ENCODE data around the gene ARL16. TPM values are rescaled to one million over a fixed set of nuclear protein-coding genes. Genes with fewer than 3 reads are reported as not detected.

Gene ARL16
- total RNA-seq, 1 experiment from 2014 or later = 52.7 TPM

- ATAC-seq (no peak), DNase-seq (ENCODE audit: low read depth, low spot score) (no peak)
- ChIA-PET CTCF (no interaction called here), POLR2A (no interaction called here)
- no TSS peak for BruUV-seq (replicated peaks)
- H3K4me1 ChIP-seq (ENCODE audit: control insufficient read depth, insufficient read depth, low read length) = no peaks in the 10 kb centered on the region
- H3K27ac ChIP-seq (ENCODE audit: low read length) = no peak overlapping the region
- in situ Hi-C loops (cut with HindIII; ENCODE audit: low pct_unique_long_range_greater_than_20kb, low sequenced_read_pairs) (no loop called here), intact Hi-C loops (cut with micrococcal nuclease; ENCODE audit: unreplicated experiment) (no loop called here)
- H3K27me3 ChIP-seq (ENCODE audit: control insufficient read depth, insufficient read depth, low read length) = no peaks in the 10 kb centered on the region
- H3K4me3 ChIP-seq (ENCODE audit: low read depth in 2 of 2, low read length in 2 of 2) = no peak overlapping the region
- H3K9me3 ChIP-seq (ENCODE audit: control insufficient read depth, insufficient read depth, low read depth, low read length) = no peaks in the 10 kb centered on the region
- peaks cover 15% of the 10 kb centered on the region for H3K36me3 ChIP-seq (ENCODE audit: control insufficient read depth, insufficient read depth, low read length)
- TF ChIP-seq CTCF (IDR thresholded peaks at IDR 0.05) (no peak), POLR2AphosphoS5 (IDR thresholded peaks at IDR 0.05; ENCODE audit: low read depth, low read length) (no peak), TCF7L2 (IDR thresholded peaks at IDR 0.05; ENCODE audit: low read depth, low read length) (no peak), SIN3A (IDR thresholded peaks at IDR 0.05; ENCODE audit: borderline replicate concordance, insufficient read depth, low read depth, low read length) (no peak)
Measured at GRCh38 chr17:81694810-81695209, 11.2 kb upstream of the ARL16 start.

GRCh38 chr17:81693509-81694210 is 10.1 kb upstream of the ARL16 start:
- BruUV-seq (replicated peaks) = no TSS peak
- intact Hi-C loops (cut with micrococcal nuclease; ENCODE audit: unreplicated experiment) (no loop called here), in situ Hi-C loops (cut with HindIII; ENCODE audit: low pct_unique_long_range_greater_than_20kb, low sequenced_read_pairs) (no loop called here)
- 0 out of 2 replicates have a peak, but pooled peaks have one; percentile 38 for ATAC-seq
- POLR2A ChIA-PET = no interaction called here
- no peak for DNase-seq (ENCODE audit: low read depth, low spot score)
- H3K4me1 ChIP-seq (ENCODE audit: control insufficient read depth, insufficient read depth, low read length) = no peaks in the 10 kb centered on the region
- no peak overlapping the region for H3K4me3 ChIP-seq (ENCODE audit: low read depth in 2 of 2, low read length in 2 of 2)
- TF ChIP-seq SIN3A (IDR thresholded peaks at IDR 0.05; ENCODE audit: borderline replicate concordance, insufficient read depth, low read depth, low read length) (no peak), POLR2AphosphoS5 (IDR thresholded peaks at IDR 0.05; ENCODE audit: low read depth, low read length) (no peak), TCF7L2 (IDR thresholded peaks at IDR 0.05; ENCODE audit: low read depth, low read length) (no peak), CTCF (IDR thresholded peaks at IDR 0.05) (no peak; the same call in 1 of the 2 replicates), REST (IDR thresholded peaks at IDR 0.05; ENCODE audit: insufficient read depth in 1 of 2, low read depth in 2 of 2, low read length in 1 of 2) (no peak)
- H3K9me3 ChIP-seq (ENCODE audit: control insufficient read depth, insufficient read depth, low read depth, low read length) = no peaks in the 10 kb centered on the region
- CTCF ChIA-PET = interaction anchor here (0.6 to 0.9 kb wide), 2 partner anchors 14 to 18 kb away, joined by 5 read pairs; no protein-coding TSS in a partner anchor
- no peak overlapping the region for H3K27ac ChIP-seq (ENCODE audit: low read length)
- peaks cover 16% of the 10 kb centered on the region for H3K36me3 ChIP-seq (ENCODE audit: control insufficient read depth, insufficient read depth, low read length)
- no peaks in the 10 kb centered on the region for H3K27me3 ChIP-seq (ENCODE audit: control insufficient read depth, insufficient read depth, low read length)
